T-cell (primary cell): ENCODE data around the gene TCF12. TPM values are rescaled to one million over a fixed set of nuclear protein-coding genes. Genes with fewer than 3 reads are reported as not detected.
A peak's percentile ranks its signal among the peaks of the same experiment; 100 is the strongest.

Source experiments
- ATAC-seq, 4 experiments: fragments of 200-7000 bp in 3 of 4; fragments of 150-1000 bp in 1 of 4; cut with Tn5 transposase; replicated peaks in 1 of 4; 1 replicate in 3 of 4; 2 replicates in 1 of 4; pipeline ENCODE4 v1.10.0; 2021; ENCODE audit warnings: moderate library complexity in 3 of 4, mild to moderate bottlenecking in 2 of 4, moderate number of reproducible peaks in 1 of 4
- CTCF ChIA-PET, 2 donors: fragments of 300-600 bp; sonication (Branson Sonifier 250); formaldehyde crosslinking; loops; one replicate each; lab custom pipeline; 2022; ENCODE audit warnings: antibody characterized with exemption in 2 of 2; lab: Charles Lee
- POLR2A ChIA-PET, 2 donors: fragments of 300-600 bp; sonication (Branson Sonifier 250); formaldehyde crosslinking; loops; one replicate each; lab custom pipeline; 2022; ENCODE audit warnings: antibody characterized with exemption in 2 of 2; lab: Charles Lee
- DNase-seq, 35 experiments: peaks; one replicate each; pipeline versions ENCODE4 v3.0.0 to v3.0.0-alpha.2; 2013 to 2023
- H3K27ac ChIP-seq: one replicate; pipeline ENCODE4 v1.5.1; 2013; ENCODE audit warnings: low read length
- H3K27me3 ChIP-seq, 2 experiments: replicated peaks in 1 of 2; 1 replicate in 1 of 2; 2 replicates in 1 of 2; pipeline versions ENCODE4 v1.6.1 to v1.7.0; 2013; ENCODE audit warnings: low read length in 1 of 2, mixed read lengths in 1 of 2; ENCODE audit not compliant: control insufficient read depth in 2 of 2, insufficient read depth in 2 of 2; ENCODE audit errors: extremely low read depth in 1 of 2
- H3K36me3 ChIP-seq, 2 donors: 1 replicate in 1 of 2; 2 replicates in 1 of 2; pipeline versions ENCODE4 v1.6.1 to v1.7.0; 2013; ENCODE audit warnings: low read length in 1 of 2; ENCODE audit not compliant: control insufficient read depth in 2 of 2, insufficient read depth in 1 of 2; ENCODE audit errors: extremely low read depth in 1 of 2
- H3K4me1 ChIP-seq, 2 experiments: 1 replicate in 1 of 2; 2 replicates in 1 of 2; pipeline versions ENCODE4 v1.6.1 to v1.7.0; 2013; ENCODE audit warnings: low read length in 2 of 2, mixed read lengths in 1 of 2; ENCODE audit not compliant: insufficient read depth in 2 of 2, control insufficient read depth in 1 of 2; ENCODE audit errors: extremely low read depth in 1 of 2
- H3K4me3 ChIP-seq, 2 donors: 1 replicate in 1 of 2; 2 replicates in 1 of 2; pipeline versions ENCODE4 v1.5.1 to v1.7.0; 2013; ENCODE audit warnings: mild to moderate bottlenecking in 2 of 2, low read length in 1 of 2, moderate library complexity in 1 of 2; ENCODE audit not compliant: control insufficient read depth in 1 of 2; ENCODE audit errors: extremely low read depth in 1 of 2
- H3K9me3 ChIP-seq: 2 replicates; pipeline ENCODE4 v1.7.0; 2013
- H3K27ac Mint-ChIP-seq, 2 donors: one replicate each; pipeline ENCODE4 v1.8.0; 2020 to 2021; ENCODE audit warnings: mild to moderate bottlenecking in 2 of 2, mixed read lengths in 2 of 2
- H3K27me3 Mint-ChIP-seq, 2 donors: one replicate each; pipeline ENCODE4 v1.8.0; 2021 to 2022; ENCODE audit warnings: mixed read lengths in 2 of 2
- H3K36me3 Mint-ChIP-seq: one replicate; pipeline ENCODE4 v1.8.0; 2021; ENCODE audit warnings: mixed read lengths
- H3K4me1 Mint-ChIP-seq, 3 donors: one replicate each; pipeline ENCODE4 v1.8.0; 2020 to 2022; ENCODE audit warnings: mixed read lengths in 3 of 3, mild to moderate bottlenecking in 1 of 3
- H3K4me3 Mint-ChIP-seq, 3 donors: one replicate each; pipeline ENCODE4 v1.8.0; 2020 to 2022; ENCODE audit warnings: mild to moderate bottlenecking in 3 of 3, mixed read lengths in 3 of 3, moderate library complexity in 3 of 3
- H3K9me3 Mint-ChIP-seq, 3 donors: one replicate each; pipeline ENCODE4 v1.8.0; 2020 to 2022; ENCODE audit warnings: mixed read lengths in 3 of 3
- WGBS: methylation state at CpG from one replicate; pipeline ENCODE4 v1.1.5; 2013; ENCODE audit warnings: missing lambda C conversion rate; ENCODE audit not compliant: insufficient coverage; 5-methylcytosine and 5-hydroxymethylcytosine counted together
- total RNA-seq, 35 experiments: library from RNA in 6 of 35; stranded (reverse) in 6 of 35; fragments of 120-200 nt in 1 of 35; gene quantifications; one replicate each; pipeline versions ENCODE4 v1.2.1 to v1.2.4 and lab custom pipeline; 2013 to 2026

TCF12 gene
- total RNA-seq, 5 donors from 2014 or later (not counting 1 experiment from before 2014, with no cell fraction given), result 68.0 to 94.3 (median 83.0) TPM

- H3K4me1 ChIP-seq, result no peaks in the 10 kb centered on the region
- H3K27ac Mint-ChIP-seq, result no peak overlapping the region
- ATAC-seq, result no peak
- H3K4me3 Mint-ChIP-seq, result no peak overlapping the region
- ChIA-PET POLR2A (interaction anchor here in 1 of 2 donors (0.7 to 0.8 kb wide), 2 partner anchors 22 to 218 kb away, joined by 3 to 9 read pairs; no protein-coding TSS in a partner anchor), CTCF (interaction anchor here in 1 of 2 donors (0.7 kb wide), 1 partner anchor 54 kb away, joined by 3 read pairs; no protein-coding TSS in a partner anchor)
- no peak overlapping the region for H3K27ac ChIP-seq
- DNase-seq, result no peak
- no peaks in the 10 kb centered on the region for H3K9me3 ChIP-seq
- H3K4me3 ChIP-seq, result no peak overlapping the region
- no peaks in the 10 kb centered on the region for H3K27me3 ChIP-seq
- no peaks in the 10 kb centered on the region for H3K9me3 Mint-ChIP-seq
- H3K36me3 Mint-ChIP-seq, result peaks cover 6% of the 10 kb centered on the region
- H3K36me3 ChIP-seq, result no peaks in the 10 kb centered on the region
- 83% methylated on average over 5 of the region's 7 CpGs for WGBS
- H3K27me3 Mint-ChIP-seq, result no peaks in the 10 kb centered on the region
- peaks cover 16 to 28% (median 19%) of the 10 kb centered on the region in 3 donors for H3K4me1 Mint-ChIP-seq
These were observed 7.6 kb upstream of the TCF12 start for GRCh38 chr15:56910801-56911200.

GRCh38 chr15:56913241-56913640 lies 5.2 kb upstream of the TCF12 start:
- Mint-ChIP-seq H3K27ac (no peak overlapping the region), H3K27me3 (no peaks in the 10 kb centered on the region), H3K9me3 (no peaks in the 10 kb centered on the region), H3K36me3 (peaks cover 5% of the 10 kb centered on the region), H3K4me3 (no peak overlapping the region), H3K4me1 (peaks cover 23 to 28% (median 25%) of the 10 kb centered on the region in 3 donors)
- ATAC-seq (no peak), DNase-seq (no peak)
- no peaks in the 10 kb centered on the region for H3K27me3 ChIP-seq
- H3K4me1 ChIP-seq, result peaks cover 0 to 14% of the 10 kb centered on the region in 2 experiments
- ChIA-PET POLR2A (no interaction called here), CTCF (interaction anchor here in 1 of 2 donors (0.6 kb wide), 1 partner anchor 185 kb away, joined by 6 read pairs; no protein-coding TSS in a partner anchor)
- no peak overlapping the region for H3K27ac ChIP-seq
- H3K4me3 ChIP-seq, result no peak overlapping the region
- no peaks in the 10 kb centered on the region for H3K36me3 ChIP-seq
- WGBS, result no CpG with 5 or more reads among the region's 3 CpGs
- no peaks in the 10 kb centered on the region for H3K9me3 ChIP-seq

- Histone ChIP-seq H3K4me1 (peaks cover 0 to 14% of the 10 kb centered on the region in 2 experiments), H3K36me3 (no peaks in the 10 kb centered on the region), H3K27ac (no peak overlapping the region), H3K27me3 (no peaks in the 10 kb centered on the region), H3K9me3 (no peaks in the 10 kb centered on the region), H3K4me3 (no peak overlapping the region)
- Mint-ChIP-seq H3K9me3 (no peaks in the 10 kb centered on the region), H3K36me3 (peaks cover 5% of the 10 kb centered on the region), H3K27ac (no peak overlapping the region), H3K4me3 (no peak overlapping the region), H3K27me3 (no peaks in the 10 kb centered on the region), H3K4me1 (peaks cover 23 to 28% (median 25%) of the 10 kb centered on the region in 3 donors)
- no peak for ATAC-seq
- POLR2A ChIA-PET, result no interaction called here
- DNase-seq, result no peak
- CTCF ChIA-PET, result interaction anchor here in 1 of 2 donors (0.6 kb wide), 1 partner anchor 1527 kb away, joined by 3 read pairs; no protein-coding TSS in a partner anchor
- no CpG with 5 or more reads among the region's 2 CpGs for WGBS
These were observed 4.8 kb upstream of the TCF12 start for GRCh38 chr15:56913670-56914069.

- Mint-ChIP-seq H3K27me3 (no peaks in the 10 kb centered on the region), H3K4me3 (peak overlapping the region in 1 of 3 donors; percentile 9), H3K27ac (no peak overlapping the region), H3K4me1 (peaks cover 36 to 40% (median 37%) of the 10 kb centered on the region in 3 donors), H3K9me3 (no peaks in the 10 kb centered on the region), H3K36me3 (peaks cover 4% of the 10 kb centered on the region)
- Histone ChIP-seq H3K36me3 (no peaks in the 10 kb centered on the region), H3K9me3 (no peaks in the 10 kb centered on the region), H3K27me3 (no peaks in the 10 kb centered on the region), H3K4me3 (no peak overlapping the region), H3K27ac (no peak overlapping the region), H3K4me1 (peaks cover 2 to 19% of the 10 kb centered on the region in 2 experiments)
- ATAC-seq (no peak), DNase-seq (no peak)
- WGBS, result no CpG with 5 or more reads among the region's 4 CpGs
- ChIA-PET CTCF (no interaction called here), POLR2A (interaction anchor here in 1 of 2 donors (0.7 kb wide), 1 partner anchor 8 kb away, joined by 3 read pairs; no protein-coding TSS in a partner anchor)
These were observed 2.6 kb upstream of the TCF12 start for GRCh38 chr15:56915888-56916287.

GRCh38 chr15:56916825-56917477 lies 1.5 kb upstream of the TCF12 start:
- H3K27ac Mint-ChIP-seq, result peak overlapping the region in 1 of 2 donors; percentile 86
- H3K27ac ChIP-seq, result no peak overlapping the region
- no peak overlapping the region for H3K4me3 ChIP-seq

GRCh38 chr15:56917652-56918045 lies 795 bp upstream of the TCF12 start:
- CTCF ChIA-PET, result interaction anchor here (0.6 to 1.0 kb wide), 4 partner anchors 27 to 789 kb away, joined by 3 to 4 read pairs (median 3); partner anchors contain the start of gene POLR2M (in 1 of the 2)
- H3K27me3 ChIP-seq, result no peaks in the 10 kb centered on the region
- no peaks in the 10 kb centered on the region for H3K9me3 ChIP-seq
- no peaks in the 10 kb centered on the region for H3K27me3 Mint-ChIP-seq
- peaks cover 4% of the 10 kb centered on the region for H3K36me3 Mint-ChIP-seq
- peak overlapping the region; percentile 80 to 97 for H3K4me3 ChIP-seq
- WGBS, result 36% methylated on average over 5 of the region's 9 CpGs
- no peaks in the 10 kb centered on the region for H3K36me3 ChIP-seq
- ATAC-seq (peak in 2 of 4 experiments; percentile 1 to 5), DNase-seq (peak in 10 of 35 experiments; percentile 0 to 44 (median 6))
- POLR2A ChIA-PET, result interaction anchor here (0.5 to 1.3 kb wide), 5 partner anchors 11 to 345 kb away, joined by 3 read pairs; no protein-coding TSS in a partner anchor
- no peaks in the 10 kb centered on the region for H3K9me3 Mint-ChIP-seq
- H3K27ac Mint-ChIP-seq, result peak overlapping the region; percentile 81 to 86
- peak overlapping the region; percentile 84 to 88 (median 85) for H3K4me3 Mint-ChIP-seq
- peak overlapping the region; percentile 85 for H3K27ac ChIP-seq
- H3K4me1 Mint-ChIP-seq, result peaks cover 41 to 48% (median 41%) of the 10 kb centered on the region in 3 donors
- H3K4me1 ChIP-seq, result peaks cover 13 to 19% of the 10 kb centered on the region in 2 experiments

More at GRCh38 chr15:56916825-56917477, 1.5 kb upstream of the TCF12 start:
- DNase-seq, result no peak
- POLR2A ChIA-PET, result no interaction called here
- Mint-ChIP-seq H3K4me1 (peaks cover 37 to 43% (median 38%) of the 10 kb centered on the region in 3 donors), H3K4me3 (peak overlapping the region; percentile 84 to 88 (median 85)), H3K9me3 (no peaks in the 10 kb centered on the region), H3K36me3 (peaks cover 4% of the 10 kb centered on the region), H3K27me3 (no peaks in the 10 kb centered on the region)
- peaks cover 7 to 19% of the 10 kb centered on the region in 2 experiments for H3K4me1 ChIP-seq
- no peaks in the 10 kb centered on the region for H3K36me3 ChIP-seq
- WGBS, result 97% methylated on average over 6 of the region's 8 CpGs
- H3K27me3 ChIP-seq, result no peaks in the 10 kb centered on the region
- H3K9me3 ChIP-seq, result no peaks in the 10 kb centered on the region
- no peak for ATAC-seq
- CTCF ChIA-PET, result no interaction called here
